A673 (cell line): ENCODE data around the gene SUMO3. TPM values are rescaled to one million over a fixed set of nuclear protein-coding genes. Genes with fewer than 3 reads are reported as not detected.
A peak's percentile ranks its signal among the peaks of the same experiment; 100 is the strongest.

Experiments used
- BruUV-seq: library from RNA; stranded (reverse); fragments of 400-500 nt; replicated peaks from 2 replicates; lab custom pipeline; 2021; lab: Mats Ljungman, UMichigan
- CTCF ChIA-PET: fragments of 300-600 bp; sonication (Branson Sonifier 250); formaldehyde crosslinking; loops from one replicate; lab custom pipeline; 2022; ENCODE audit warnings: antibody characterized with exemption; lab: Charles Lee
- POLR2A ChIA-PET: fragments of 300-600 bp; sonication (Branson Sonifier 250); formaldehyde crosslinking; loops from one replicate; lab custom pipeline; 2022; ENCODE audit warnings: antibody characterized with exemption; ENCODE audit not compliant: low non-redundant PET; lab: Charles Lee
- DNase-seq: peaks from one replicate; pipeline ENCODE4 v3.0.0-alpha.2; 2015; ENCODE audit warnings: low spot score
- H3K27ac ChIP-seq: fragments of 200-600 bp; sonication (generic); 2 replicates; pipeline ENCODE4 v1.5.1; 2016; ENCODE audit warnings: mixed run types, low read depth, mild to moderate bottlenecking, mixed read lengths, antibody characterized with exemption, low read length; ENCODE audit not compliant: poor library complexity, severe bottlenecking
- H3K27me3 ChIP-seq: fragments of 200-600 bp; sonication (generic); replicated peaks from 2 replicates; pipeline ENCODE4 v1.6.1; 2017; ENCODE audit warnings: mixed run types, low read depth, mild to moderate bottlenecking, mixed read lengths, antibody characterized with exemption, low read length; ENCODE audit not compliant: insufficient read depth, poor library complexity
- H3K36me3 ChIP-seq: fragments of 200-600 bp; sonication (generic); 2 replicates; pipeline ENCODE4 v1.6.1; 2016; ENCODE audit warnings: mixed run types, mild to moderate bottlenecking, mixed read lengths, antibody characterized with exemption, low read length; ENCODE audit not compliant: insufficient read depth, poor library complexity, severe bottlenecking
- H3K4me1 ChIP-seq: fragments of 200-600 bp; sonication (generic); 2 replicates; pipeline ENCODE4 v1.6.1; 2017; ENCODE audit warnings: mixed run types, mild to moderate bottlenecking, mixed read lengths, antibody characterized with exemption, low read length; ENCODE audit not compliant: insufficient read depth, poor library complexity, severe bottlenecking
- H3K4me3 ChIP-seq: fragments of 200-600 bp; sonication (generic); 2 replicates; pipeline ENCODE4 v1.5.1; 2016; ENCODE audit warnings: low read depth, mixed run types, mild to moderate bottlenecking, mixed read lengths, low read length; ENCODE audit not compliant: poor library complexity, severe bottlenecking
- H3K9me3 ChIP-seq: fragments of 200-600 bp; sonication (generic); 2 replicates; pipeline ENCODE4 v1.6.1; 2016; ENCODE audit warnings: mixed run types, low read depth, mild to moderate bottlenecking, mixed read lengths, antibody characterized with exemption, low read length; ENCODE audit not compliant: poor library complexity, severe bottlenecking
- EZH2 ChIP-seq: fragments of 200-600 bp; sonication (generic); IDR thresholded peaks from 2 replicates; pipeline ENCODE4 v1.6.1; 2017; ENCODE audit warnings: borderline replicate concordance, low read depth, mild to moderate bottlenecking, mixed read lengths, antibody characterized with exemption, low read length; ENCODE audit not compliant: poor library complexity, severe bottlenecking
- intact Hi-C: fragments of 100-400 bp; cut with micrococcal nuclease; formaldehyde crosslinking; loops from one replicate; pipeline ENCODE4 v1.10.0; 2022; ENCODE audit not compliant: unreplicated experiment
- total RNA-seq: library from RNA; stranded (reverse); gene quantifications from 2 replicates; pipeline ENCODE4 v1.2.3, GENCODE V29; 2021
- TF ChIP-seq, protein P1 (sequence below): fragments of 300-800, 200-600 bp; sonication (generic); conservative IDR thresholded peaks from 2 replicates; pipeline ENCODE4 v1.5.1; 2017; ENCODE audit warnings: low read depth, mild to moderate bottlenecking, antibody characterized with exemption, low read length, moderate library complexity, mixed read lengths

Gene SUMO3
- total RNA-seq, 1 experiment from 2014 or later: 132 TPM

GRCh38 chr21:44793592-44794374 lies 24.1 kb downstream of the SUMO3 start:
- TF ChIP-seq, protein P1, sequence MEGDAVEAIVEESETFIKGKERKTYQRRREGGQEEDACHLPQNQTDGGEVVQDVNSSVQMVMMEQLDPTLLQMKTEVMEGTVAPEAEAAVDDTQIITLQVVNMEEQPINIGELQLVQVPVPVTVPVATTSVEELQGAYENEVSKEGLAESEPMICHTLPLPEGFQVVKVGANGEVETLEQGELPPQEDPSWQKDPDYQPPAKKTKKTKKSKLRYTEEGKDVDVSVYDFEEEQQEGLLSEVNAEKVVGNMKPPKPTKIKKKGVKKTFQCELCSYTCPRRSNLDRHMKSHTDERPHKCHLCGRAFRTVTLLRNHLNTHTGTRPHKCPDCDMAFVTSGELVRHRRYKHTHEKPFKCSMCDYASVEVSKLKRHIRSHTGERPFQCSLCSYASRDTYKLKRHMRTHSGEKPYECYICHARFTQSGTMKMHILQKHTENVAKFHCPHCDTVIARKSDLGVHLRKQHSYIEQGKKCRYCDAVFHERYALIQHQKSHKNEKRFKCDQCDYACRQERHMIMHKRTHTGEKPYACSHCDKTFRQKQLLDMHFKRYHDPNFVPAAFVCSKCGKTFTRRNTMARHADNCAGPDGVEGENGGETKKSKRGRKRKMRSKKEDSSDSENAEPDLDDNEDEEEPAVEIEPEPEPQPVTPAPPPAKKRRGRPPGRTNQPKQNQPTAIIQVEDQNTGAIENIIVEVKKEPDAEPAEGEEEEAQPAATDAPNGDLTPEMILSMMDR: 0 out of 2 replicates have a peak, but pooled peaks have one; percentile 23
- TF ChIP-seq EZH2: no peak
- POLR2A ChIA-PET: interaction anchor here (0.6 kb wide), 1 partner anchor 441 kb away, joined by 3 read pairs; the partner anchor contains the start of gene TRPM2
- Histone ChIP-seq H3K4me1 (peaks cover 12% of the 10 kb centered on the region), H3K4me3 (no peak overlapping the region), H3K27me3 (no peaks in the 10 kb centered on the region), H3K27ac (no peak overlapping the region), H3K9me3 (no peaks in the 10 kb centered on the region), H3K36me3 (peaks cover 42% of the 10 kb centered on the region)
- CTCF ChIA-PET: interaction anchor here (0.6 to 1.5 kb wide), 5 partner anchors 51 to 343 kb away, joined by 3 to 12 read pairs (median 6); no protein-coding TSS in a partner anchor
- intact Hi-C loops: loop anchor here (2.0 kb wide), 1 partner anchor 283 kb away; no protein-coding TSS in a partner anchor
- no TSS peak for BruUV-seq
- no peak for DNase-seq

DNA sequence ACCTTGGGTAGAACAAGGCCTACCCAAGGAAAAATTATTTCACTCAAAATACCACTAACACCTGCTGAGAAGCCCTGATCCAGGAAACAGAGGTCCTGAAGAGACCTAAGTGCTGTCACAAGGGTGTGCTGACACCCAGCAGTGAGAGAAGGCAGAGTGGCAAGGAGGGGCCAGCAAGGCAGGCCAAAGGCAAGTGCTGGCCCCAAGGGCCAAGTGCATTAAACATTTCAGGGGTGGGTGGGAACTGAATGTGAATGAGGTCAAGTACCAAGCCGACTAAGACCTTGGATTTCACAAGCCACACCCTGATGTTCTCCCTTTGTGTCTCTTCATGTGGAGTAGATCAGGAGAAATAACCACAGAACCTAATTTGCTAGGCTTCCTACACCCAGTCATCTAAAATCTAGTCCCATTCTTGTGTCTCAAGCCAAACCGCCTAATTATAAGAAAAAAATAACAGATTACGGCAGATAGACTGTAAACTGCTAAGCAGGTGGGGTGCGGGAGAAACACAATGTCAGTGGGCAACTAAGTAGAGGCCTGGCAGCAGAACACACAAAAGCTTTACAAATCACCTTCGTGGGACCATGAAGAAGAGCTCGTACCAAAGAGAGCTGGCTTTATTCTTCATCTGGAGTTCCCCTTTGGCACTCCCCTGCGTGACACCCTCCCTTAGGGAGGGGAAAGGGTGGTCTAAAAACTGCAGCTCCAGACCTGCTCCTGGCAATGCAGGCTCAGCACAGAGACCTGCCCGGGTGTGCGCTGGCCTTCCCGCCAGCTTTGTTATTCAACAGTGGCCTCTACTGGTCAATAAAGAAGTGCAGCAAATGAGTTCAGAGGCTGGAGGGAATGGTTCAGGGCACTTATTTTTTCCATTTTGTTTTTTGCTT lies 24.9 kb downstream of the SUMO3 start:
- ChIA-PET CTCF (interaction anchor here (0.5 to 1.5 kb wide), 8 partner anchors 9 to 348 kb away, joined by 3 to 12 read pairs (median 6); no protein-coding TSS in a partner anchor), POLR2A (no interaction called here)
- Histone ChIP-seq H3K27me3 (no peaks in the 10 kb centered on the region), H3K9me3 (no peaks in the 10 kb centered on the region), H3K36me3 (peaks cover 34% of the 10 kb centered on the region), H3K4me1 (peaks cover 10% of the 10 kb centered on the region), H3K4me3 (no peak overlapping the region), H3K27ac (peak overlapping the region; percentile 24)
- TF ChIP-seq, protein P1: peak; percentile 85
- no peak for TF ChIP-seq EZH2
- no TSS peak for BruUV-seq
- peak; percentile 86 for DNase-seq
- intact Hi-C loops: loop anchor here (2.0 kb wide), 1 partner anchor 282 kb away; no protein-coding TSS in a partner anchor

- intact Hi-C loops: loop anchor here (2.0 kb wide), 1 partner anchor 281 kb away; no protein-coding TSS in a partner anchor
- Histone ChIP-seq H3K4me1 (peaks cover 10% of the 10 kb centered on the region), H3K9me3 (no peaks in the 10 kb centered on the region), H3K36me3 (peaks cover 33% of the 10 kb centered on the region), H3K27me3 (no peaks in the 10 kb centered on the region), H3K27ac (peak overlapping the region; percentile 24), H3K4me3 (no peak overlapping the region)
- CTCF ChIA-PET: interaction anchor here (0.6 kb wide), 1 partner anchor 8 kb away, joined by 3 read pairs; no protein-coding TSS in a partner anchor
- POLR2A ChIA-PET: no interaction called here
- TF ChIP-seq, protein P1: no peak
- TF ChIP-seq EZH2: no peak
- BruUV-seq: no TSS peak
- no peak for DNase-seq
Observed at GRCh38 chr21:44791993-44792392, 25.9 kb downstream of the SUMO3 start.
